C4-2B (cell line): Measurements from ENCODE around the gene CETN1.

Source experiments
- ZFX ChIP-seq: fragments of 450-650 bp; IDR thresholded peaks from 2 replicates; pipeline ENCODE4 v1.6.1; 2017
- TF ChIP-seq, protein P1 (sequence below): fragments of 450-650 bp; conservative IDR thresholded peaks from 2 replicates; pipeline ENCODE4 v1.5.1; 2017; ENCODE audit warnings: mild to moderate bottlenecking

- TF ChIP-seq, protein P1, sequence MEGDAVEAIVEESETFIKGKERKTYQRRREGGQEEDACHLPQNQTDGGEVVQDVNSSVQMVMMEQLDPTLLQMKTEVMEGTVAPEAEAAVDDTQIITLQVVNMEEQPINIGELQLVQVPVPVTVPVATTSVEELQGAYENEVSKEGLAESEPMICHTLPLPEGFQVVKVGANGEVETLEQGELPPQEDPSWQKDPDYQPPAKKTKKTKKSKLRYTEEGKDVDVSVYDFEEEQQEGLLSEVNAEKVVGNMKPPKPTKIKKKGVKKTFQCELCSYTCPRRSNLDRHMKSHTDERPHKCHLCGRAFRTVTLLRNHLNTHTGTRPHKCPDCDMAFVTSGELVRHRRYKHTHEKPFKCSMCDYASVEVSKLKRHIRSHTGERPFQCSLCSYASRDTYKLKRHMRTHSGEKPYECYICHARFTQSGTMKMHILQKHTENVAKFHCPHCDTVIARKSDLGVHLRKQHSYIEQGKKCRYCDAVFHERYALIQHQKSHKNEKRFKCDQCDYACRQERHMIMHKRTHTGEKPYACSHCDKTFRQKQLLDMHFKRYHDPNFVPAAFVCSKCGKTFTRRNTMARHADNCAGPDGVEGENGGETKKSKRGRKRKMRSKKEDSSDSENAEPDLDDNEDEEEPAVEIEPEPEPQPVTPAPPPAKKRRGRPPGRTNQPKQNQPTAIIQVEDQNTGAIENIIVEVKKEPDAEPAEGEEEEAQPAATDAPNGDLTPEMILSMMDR = no peak
- no peak for TF ChIP-seq ZFX
Measured at GRCh38 chr18:617970-618504, 37.9 kb downstream of the CETN1 start.
